Osteoblast (primary cell): ENCODE results near the gene APOM. TPM values are rescaled to one million over a fixed set of nuclear protein-coding genes. Genes with fewer than 3 reads are reported as not detected.

Experiments used
- DNase-seq: peaks from one replicate; pipeline ENCODE4 v3.0.0; 2011; ENCODE audit warnings: low spot score, mixed read lengths; ENCODE audit not compliant: insufficient read length; ENCODE audit errors: missing footprints
- H2AFZ ChIP-seq: 2 replicates; pipeline ENCODE4 v1.6.0; 2011; ENCODE audit warnings: mild to moderate bottlenecking, low read length
- H3K27ac ChIP-seq: 2 replicates; pipeline ENCODE4 v1.5.1; 2011; ENCODE audit warnings: mild to moderate bottlenecking, low read depth, low read length, moderate library complexity
- H3K27me3 ChIP-seq: 2 replicates; pipeline ENCODE4 v1.6.0; 2012; ENCODE audit warnings: mild to moderate bottlenecking, control low read depth, inconsistent platforms, low read length, moderate library complexity; ENCODE audit not compliant: insufficient read depth
- H3K36me3 ChIP-seq: 2 replicates; pipeline ENCODE4 v1.5.1; 2011; ENCODE audit warnings: mild to moderate bottlenecking, low read length, control low read depth, moderate library complexity; ENCODE audit not compliant: insufficient read depth
- H3K4me1 ChIP-seq: 2 replicates; pipeline ENCODE4 v1.5.1; 2011; ENCODE audit warnings: mild to moderate bottlenecking, low read length, control low read depth, moderate library complexity; ENCODE audit not compliant: insufficient read depth
- H3K4me2 ChIP-seq: 2 replicates; pipeline ENCODE4 v1.6.0; 2011; ENCODE audit warnings: mild to moderate bottlenecking, low read length; ENCODE audit not compliant: insufficient read depth
- H3K4me3 ChIP-seq: fragments of 200-600 bp; sonication (generic); 3 replicates; pipeline ENCODE4 v1.5.1; 2012; ENCODE audit warnings: mild to moderate bottlenecking, low read length, inconsistent platforms; ENCODE audit not compliant: insufficient read depth
- H3K79me2 ChIP-seq: 2 replicates; pipeline ENCODE4 v1.6.0; 2012; ENCODE audit warnings: mild to moderate bottlenecking, low read length, control low read depth, inconsistent platforms; ENCODE audit not compliant: insufficient read depth
- H3K9me3 ChIP-seq: 2 replicates; pipeline ENCODE4 v1.5.1; 2011; ENCODE audit warnings: low read depth, low read length, control low read depth
- H4K20me1 ChIP-seq: 2 replicates; pipeline ENCODE4 v1.6.0; 2012; ENCODE audit warnings: mild to moderate bottlenecking, low read length, control low read depth; ENCODE audit not compliant: insufficient read depth
- CTCF ChIP-seq: IDR thresholded peaks from 2 replicates; pipeline ENCODE4 v1.5.1; 2011; ENCODE audit warnings: mild to moderate bottlenecking, low read depth, low read length, moderate library complexity; ENCODE audit errors: extremely low read depth
- total RNA-seq: library from RNA; depleted of rRNA; stranded (reverse); fragments of >200 nt; gene quantifications from 2 replicates; pipeline ENCODE4 v1.2.3, GENCODE V29; 2012

APOM gene
- total RNA-seq, 1 donor = 1.1 TPM

- H3K36me3 ChIP-seq = peaks cover 12% of the 10 kb centered on the region
- H3K79me2 ChIP-seq = peaks cover 75% of the 10 kb centered on the region
- H4K20me1 ChIP-seq = peaks cover 18% of the 10 kb centered on the region
- H3K27ac ChIP-seq = no peak overlapping the region
- DNase-seq = no peak
- H3K9me3 ChIP-seq = no peaks in the 10 kb centered on the region
- TF ChIP-seq CTCF = no peak
- H3K4me2 ChIP-seq = no peak overlapping the region
- H3K4me1 ChIP-seq = peaks cover 32% of the 10 kb centered on the region
- no peaks in the 10 kb centered on the region for H3K27me3 ChIP-seq
- H3K4me3 ChIP-seq = no peak overlapping the region
- H2AFZ ChIP-seq = no peak overlapping the region
Observed at GRCh38 chr6:31654574-31655348, 933 bp upstream of the APOM start.

DNA sequence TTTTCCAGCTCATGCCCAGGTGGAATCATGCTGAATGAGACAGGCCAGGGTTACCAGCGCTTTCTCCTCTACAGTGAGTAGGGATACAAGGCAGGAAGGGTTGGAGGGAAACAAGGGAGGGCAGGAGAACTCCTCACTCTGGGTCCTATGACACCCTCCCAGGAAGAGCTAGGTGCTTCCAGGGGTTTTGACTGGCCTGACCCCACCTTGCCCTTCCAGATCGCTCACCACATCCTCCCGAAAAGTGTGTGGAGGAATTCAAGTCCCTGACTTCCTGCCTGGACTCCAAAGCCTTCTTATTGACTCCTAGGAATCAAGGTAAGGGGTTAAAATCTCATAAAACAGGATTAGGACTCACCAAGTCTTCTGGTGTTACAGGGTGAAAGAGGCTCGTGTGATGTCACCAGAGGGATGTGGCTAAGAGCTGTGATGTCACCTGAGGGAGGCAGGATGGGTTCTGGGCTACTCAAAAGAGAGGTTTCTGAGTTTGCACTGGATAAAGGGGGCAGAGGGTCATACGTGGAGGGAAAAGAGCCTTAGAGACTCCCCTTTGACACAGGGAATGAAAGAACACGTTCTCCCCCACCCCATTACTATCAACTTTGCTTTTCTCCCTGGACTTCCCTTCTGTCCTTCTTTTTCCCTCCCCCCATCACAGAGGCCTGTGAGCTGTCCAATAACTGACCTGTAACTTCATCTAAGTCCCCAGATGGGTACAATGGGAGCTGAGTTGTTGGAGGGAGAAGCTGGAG, 1.9 kb downstream of the APOM start:
- Histone ChIP-seq H3K4me1 (peaks cover 31% of the 10 kb centered on the region), H3K9me3 (no peaks in the 10 kb centered on the region), H3K79me2 (peaks cover 63% of the 10 kb centered on the region), H3K36me3 (peaks cover 22% of the 10 kb centered on the region), H3K4me2 (no peak overlapping the region), H3K27me3 (no peaks in the 10 kb centered on the region), H3K27ac (no peak overlapping the region), H3K4me3 (no peak overlapping the region), H4K20me1 (peaks cover 22% of the 10 kb centered on the region), H2AFZ (no peak overlapping the region)
- no peak for TF ChIP-seq CTCF
- DNase-seq = no peak

DNA sequence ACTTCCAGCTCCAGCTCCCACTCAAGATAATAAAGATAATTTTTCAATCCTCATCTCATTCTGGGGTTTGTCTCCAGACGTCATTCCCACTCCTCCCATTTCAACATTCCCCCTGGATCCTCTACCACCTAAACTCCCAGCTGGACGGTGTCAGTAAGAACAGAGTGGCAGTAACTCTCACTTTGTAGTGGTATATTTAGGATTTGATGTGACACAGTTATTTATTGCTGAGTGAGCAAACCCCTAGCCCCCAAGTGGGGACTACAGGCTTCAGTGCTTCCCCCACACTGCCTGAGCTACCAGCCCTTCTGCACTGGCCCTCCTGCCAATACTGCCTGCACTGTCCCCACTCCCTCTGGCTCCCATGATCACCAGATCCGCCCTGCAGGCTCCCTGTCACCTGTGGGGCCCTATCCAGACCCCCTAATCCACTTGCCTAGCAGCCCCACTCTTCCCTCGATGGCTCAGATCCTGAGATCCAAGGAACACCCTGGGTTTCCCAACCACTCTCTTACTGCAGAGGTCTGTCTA, 2.5 kb downstream of the APOM start:
- Histone ChIP-seq H2AFZ (no peak overlapping the region), H3K4me1 (peaks cover 35% of the 10 kb centered on the region), H3K36me3 (peaks cover 23% of the 10 kb centered on the region), H3K4me3 (no peak overlapping the region), H3K27ac (no peak overlapping the region), H3K79me2 (peaks cover 68% of the 10 kb centered on the region), H3K4me2 (no peak overlapping the region), H3K27me3 (no peaks in the 10 kb centered on the region), H3K9me3 (no peaks in the 10 kb centered on the region), H4K20me1 (peaks cover 22% of the 10 kb centered on the region)
- DNase-seq = no peak
- TF ChIP-seq CTCF = no peak

- Histone ChIP-seq H3K9me3 (no peaks in the 10 kb centered on the region), H3K27ac (no peak overlapping the region), H3K27me3 (no peaks in the 10 kb centered on the region), H3K4me1 (peaks cover 38% of the 10 kb centered on the region), H3K4me3 (peak overlapping the region; percentile 82), H3K79me2 (peaks cover 73% of the 10 kb centered on the region), H3K36me3 (peaks cover 23% of the 10 kb centered on the region), H2AFZ (no peak overlapping the region), H3K4me2 (peak overlapping the region; percentile 100), H4K20me1 (peaks cover 22% of the 10 kb centered on the region)
- no peak for TF ChIP-seq CTCF
- DNase-seq = no peak
Observed at GRCh38 chr6:31658983-31659648, 3.4 kb downstream of the APOM start.
